GM08714 (cell line): ENCODE measurements around the gene ST3GAL3.
"Not testable (repeated sequence)": the region's sequence is repeated elsewhere in the genome, so short reads cannot be mapped to it uniquely, and the experiment has no call there.

Source experiments
- H3K4me3 ChIP-seq: fragments of 200-500 bp; sonication (Bioruptor generic); 2 replicates; pipeline ENCODE4 v1.5.1; 2014; ENCODE audit warnings: mild to moderate bottlenecking, low read length, inconsistent platforms
- ZNF274 ChIP-seq: IDR thresholded peaks from 2 replicates; pipeline ENCODE4 v1.6.1; 2012; ENCODE audit warnings: mild to moderate bottlenecking, low read depth, low read length

Gene ST3GAL3

DNA sequence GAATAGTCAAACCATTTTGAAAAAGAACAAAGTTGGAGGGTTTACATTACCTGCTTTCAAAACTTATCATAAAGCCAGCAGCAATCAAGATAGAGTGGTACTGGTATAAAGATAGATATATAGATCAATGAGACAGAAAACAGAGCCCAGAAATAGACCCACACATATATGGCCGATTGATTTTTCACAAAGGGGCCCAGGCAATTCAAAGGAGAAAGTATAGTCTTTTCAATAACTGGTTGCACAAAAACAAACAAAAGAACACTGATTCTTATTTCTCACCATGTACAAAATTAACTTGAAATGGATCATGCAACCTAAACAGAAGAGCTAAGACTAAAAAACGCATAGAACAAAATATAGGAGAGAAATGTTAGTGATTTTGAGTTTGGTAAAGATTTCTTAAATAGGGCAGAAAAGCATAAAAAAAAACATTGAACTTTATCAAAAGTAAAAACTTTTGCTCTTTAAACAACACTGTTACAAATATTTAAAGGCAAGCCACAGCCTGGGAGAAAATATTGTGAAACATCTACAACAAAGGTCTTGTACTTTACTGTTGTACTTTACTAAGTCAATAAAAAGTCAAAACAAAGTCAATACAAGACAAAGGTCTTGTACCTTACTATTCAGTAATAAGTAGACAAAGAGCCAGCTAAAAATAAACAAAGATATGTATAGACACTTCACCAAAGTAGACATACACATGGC is 50.2 kb downstream of the ST3GAL3 start:
- no peak overlapping the region for H3K4me3 ChIP-seq
- TF ChIP-seq ZNF274 = no peak

- H3K4me3 ChIP-seq = no peak overlapping the region
- TF ChIP-seq ZNF274 = no peak
Observed at GRCh38 chr1:43760745-43761317, 53.5 kb downstream of the ST3GAL3 start.

DNA sequence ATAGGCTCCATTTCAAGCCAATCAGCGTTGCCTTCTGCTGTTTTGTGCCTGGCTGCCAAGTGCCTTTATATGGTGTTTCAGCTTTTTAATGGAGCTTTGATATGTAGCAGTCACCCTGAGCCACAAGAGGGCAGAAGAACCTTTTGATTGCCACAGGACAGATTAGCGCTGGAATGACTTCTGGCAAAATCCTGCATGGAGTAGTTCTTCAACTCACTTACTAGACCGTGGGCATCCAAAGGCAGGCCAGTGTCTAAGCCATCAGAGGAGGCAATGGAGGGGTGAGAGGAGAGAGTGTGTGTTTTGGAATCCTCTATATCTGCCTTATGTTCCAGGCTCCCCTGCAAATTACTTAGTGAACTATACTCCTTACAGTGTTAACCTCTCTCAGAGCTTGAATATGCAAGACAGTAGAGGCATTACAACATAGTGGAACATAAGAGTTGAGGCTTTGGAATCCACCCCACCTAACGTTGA is 56.2 kb downstream of the ST3GAL3 start:
- H3K4me3 ChIP-seq = no peak overlapping the region
- no peak for TF ChIP-seq ZNF274

DNA sequence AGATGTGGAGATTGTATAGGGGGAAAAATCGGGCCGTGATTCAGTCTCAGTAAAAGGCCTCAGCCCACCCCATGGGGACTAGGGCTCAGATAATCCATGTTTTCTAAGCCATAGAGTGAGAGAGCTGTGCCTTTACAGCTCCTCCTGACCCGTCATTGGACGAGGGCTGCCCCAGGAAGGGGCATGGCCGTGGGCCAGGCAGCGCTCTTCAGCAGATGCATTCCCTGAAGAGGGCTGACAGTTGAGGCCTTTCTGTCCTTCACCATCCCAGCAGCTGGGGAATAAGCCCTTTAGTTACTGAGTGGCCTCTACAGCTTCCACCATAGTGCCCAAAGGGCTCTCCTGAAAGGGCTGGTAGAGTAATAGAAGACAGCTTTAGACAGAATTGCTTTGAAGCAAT is 57.2 kb downstream of the ST3GAL3 start:
- no peak overlapping the region for H3K4me3 ChIP-seq
- no peak for TF ChIP-seq ZNF274

DNA sequence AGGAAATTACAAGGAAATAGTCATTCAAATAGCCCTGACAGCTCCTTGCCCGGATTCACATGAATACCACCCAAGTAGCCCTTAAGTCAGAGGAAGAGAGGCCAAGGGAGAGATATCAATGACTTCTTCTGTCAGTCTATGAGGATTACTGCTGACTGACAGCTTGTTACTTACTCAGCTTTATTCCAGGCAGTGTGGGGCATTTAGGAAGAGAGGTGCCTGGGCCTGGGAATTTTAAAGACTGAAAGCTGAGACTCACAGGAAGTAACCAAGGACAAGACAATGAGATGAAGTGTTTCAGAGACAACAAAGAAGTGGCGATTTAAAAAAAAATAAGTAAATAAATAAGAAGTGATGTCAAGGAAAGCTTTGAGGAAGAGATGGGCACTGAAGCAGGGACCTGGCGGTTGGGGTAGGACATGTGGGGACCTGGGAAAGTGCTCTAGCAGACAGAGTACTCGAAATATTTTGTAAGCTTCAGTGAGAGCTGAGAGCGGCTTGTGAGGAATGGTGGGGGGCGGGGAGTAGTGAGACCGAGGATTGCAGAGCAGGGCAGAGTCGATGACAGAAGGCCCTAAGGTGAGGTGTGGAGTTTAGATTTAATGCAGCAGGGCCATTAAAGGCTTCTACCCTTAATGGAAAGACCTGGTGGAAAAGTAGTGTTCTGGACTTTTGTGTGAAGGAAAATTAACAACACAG is 58.9 kb downstream of the ST3GAL3 start:
- H3K4me3 ChIP-seq = no peak overlapping the region
- TF ChIP-seq ZNF274 = no peak

DNA sequence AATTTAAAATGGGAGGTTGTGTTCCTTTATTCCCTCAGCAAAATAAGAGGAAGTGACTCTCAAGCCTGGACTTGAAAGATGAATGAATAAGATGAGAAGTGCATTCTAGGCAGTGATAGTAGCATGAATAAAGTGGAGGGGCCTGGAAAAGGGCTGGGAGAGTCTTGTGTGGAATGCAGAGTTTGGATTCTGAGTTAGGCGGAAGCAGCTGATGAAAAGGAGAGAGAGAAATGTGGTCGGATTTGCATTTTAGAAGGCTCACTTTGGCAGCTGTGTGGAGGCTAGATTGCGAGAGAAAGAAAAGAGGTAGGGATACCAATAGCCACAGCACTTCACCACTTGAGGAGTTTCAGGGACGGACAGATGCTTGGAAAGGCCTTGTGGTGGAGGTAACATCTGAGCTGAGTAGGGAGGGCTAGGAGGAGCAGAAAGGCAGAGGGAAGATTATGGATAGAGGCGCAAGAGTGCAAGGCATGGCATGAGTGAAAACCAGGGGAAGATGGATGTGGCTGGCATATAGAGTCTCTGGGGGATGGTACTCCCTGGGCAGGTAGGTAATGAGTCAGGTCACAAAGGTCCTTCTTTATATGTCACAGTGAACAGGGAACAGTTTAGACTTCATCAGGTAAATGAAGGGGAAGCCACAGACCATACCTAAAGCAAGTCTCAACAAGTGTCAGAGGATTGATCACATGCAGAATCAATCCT is 59.6 kb downstream of the ST3GAL3 start:
- no peak for TF ChIP-seq ZNF274
- H3K4me3 ChIP-seq = no peak overlapping the region

DNA sequence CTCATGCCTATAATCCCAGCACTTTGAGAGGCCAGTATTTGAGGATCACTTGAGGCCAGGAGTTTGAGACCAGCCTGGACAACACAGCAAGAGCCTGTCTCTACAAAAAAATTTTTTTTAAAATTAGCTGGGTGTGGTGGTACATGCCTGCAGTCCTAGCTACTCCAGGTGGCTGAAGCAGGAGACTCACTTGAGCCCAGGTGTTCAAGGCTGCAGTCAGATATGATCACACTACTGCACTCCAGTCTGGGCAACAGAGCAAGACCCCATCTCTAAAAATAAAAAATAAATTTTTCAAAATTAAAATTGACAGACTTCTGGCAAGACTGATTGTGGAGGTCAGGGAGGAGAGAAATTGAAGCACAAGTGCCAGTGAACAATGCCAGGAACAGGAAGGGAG is 60.8 kb downstream of the ST3GAL3 start:
- TF ChIP-seq ZNF274 = no peak
- H3K4me3 ChIP-seq = no peak overlapping the region

- no peak overlapping the region for H3K4me3 ChIP-seq
- TF ChIP-seq ZNF274 = no peak
Observed at GRCh38 chr1:43769350-43769908, 62.1 kb downstream of the ST3GAL3 start.

GRCh38 chr1:43770111-43770510 is 62.8 kb downstream of the ST3GAL3 start:
- no peak for TF ChIP-seq ZNF274
- no peak overlapping the region for H3K4me3 ChIP-seq

DNA sequence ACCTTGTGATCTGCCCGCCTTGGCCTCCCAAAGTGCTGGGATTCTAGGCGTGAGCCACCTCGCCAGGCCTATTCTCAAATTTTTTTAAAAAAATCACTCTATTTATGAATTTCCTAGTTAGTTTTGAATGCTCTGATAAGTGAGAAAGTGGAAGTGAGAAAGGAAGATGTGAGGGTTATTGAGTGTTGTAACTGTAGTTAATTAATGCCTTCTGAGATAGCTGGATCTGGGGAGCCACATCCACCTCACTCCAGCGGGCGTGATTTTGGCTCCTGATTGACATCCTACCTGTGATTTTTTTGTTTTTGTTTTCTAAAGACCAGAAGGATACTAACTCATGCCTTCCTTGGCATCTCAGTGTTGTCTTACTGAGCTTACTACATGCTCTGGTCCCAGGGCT is 65.6 kb downstream of the ST3GAL3 start:
- H3K4me3 ChIP-seq = no peak overlapping the region
- no peak for TF ChIP-seq ZNF274

- TF ChIP-seq ZNF274 = no peak
- no peak overlapping the region for H3K4me3 ChIP-seq
Observed at GRCh38 chr1:43773821-43774220, 66.5 kb downstream of the ST3GAL3 start.

- H3K4me3 ChIP-seq = no peak overlapping the region
- no peak for TF ChIP-seq ZNF274
Observed at GRCh38 chr1:43774359-43774758, 67.0 kb downstream of the ST3GAL3 start.

DNA sequence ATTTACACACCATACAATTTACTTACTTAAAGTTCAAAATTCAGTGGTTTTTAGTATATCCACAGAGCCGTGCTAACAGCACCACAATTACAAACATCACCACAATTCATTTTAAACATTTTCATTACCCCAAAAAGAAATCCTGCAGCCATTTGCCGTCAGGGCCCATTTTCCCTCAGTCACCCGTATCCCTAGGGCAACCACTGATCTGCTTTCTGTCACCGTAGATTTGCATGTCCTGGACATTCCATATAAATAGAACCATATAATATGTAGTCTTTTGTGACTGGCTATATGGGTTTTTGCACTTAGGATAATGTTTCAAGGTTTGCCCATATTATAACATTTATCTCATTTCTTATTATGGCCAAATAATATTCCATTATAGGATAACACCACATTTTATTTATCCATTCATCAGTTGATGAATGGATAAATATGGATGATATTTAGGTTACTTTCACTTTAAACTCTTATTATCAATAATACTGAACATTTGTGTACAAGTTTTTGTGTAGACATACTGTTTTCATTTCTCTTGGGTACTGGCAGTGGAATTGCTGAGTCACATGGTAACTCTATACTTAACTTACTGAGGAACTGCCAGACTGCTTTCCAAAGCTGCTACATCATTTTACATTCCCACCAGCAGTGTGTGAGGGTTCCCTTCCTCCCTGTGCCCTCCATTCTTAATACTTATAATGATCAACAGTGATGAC is 68.9 kb downstream of the ST3GAL3 start:
- no peak overlapping the region for H3K4me3 ChIP-seq
- TF ChIP-seq ZNF274 = no peak

DNA sequence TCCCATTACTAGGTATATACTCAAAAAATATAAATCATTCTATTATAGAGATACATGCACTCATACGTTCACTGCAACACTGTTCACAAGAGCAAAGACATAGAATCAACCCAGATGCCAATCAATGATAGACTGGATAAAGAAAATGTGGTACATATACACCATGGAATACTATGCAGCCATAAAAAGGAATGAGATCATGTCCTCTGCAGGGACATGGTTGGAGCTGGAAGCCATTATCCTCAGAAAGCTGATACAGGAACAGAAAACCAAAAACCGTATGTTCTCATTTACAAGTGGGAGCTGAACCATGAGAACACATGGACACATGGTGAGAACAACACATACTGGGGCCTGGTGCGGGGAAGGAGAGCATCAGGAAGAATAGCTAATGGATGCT is 70.6 kb downstream of the ST3GAL3 start:
- H3K4me3 ChIP-seq = not testable (repeated sequence)
